Activated CD4-positive, alpha-beta T cell treated with anti-CD3 and anti-CD28 coated beads, Interleukin-2, amount 10 ng/mL, durations not matched to agents 7 days and 5 days (primary cell): Measurements from ENCODE around the gene MRPL39. TPM values are rescaled to one million over a fixed set of nuclear protein-coding genes. Genes with fewer than 3 reads are reported as not detected.
A peak's percentile ranks its signal among the peaks of the same experiment; 100 is the strongest.
"Not testable (repeated sequence)": the region's sequence is repeated elsewhere in the genome, so short reads cannot be mapped to it uniquely, and the experiment has no call there.

Experiments
- CTCF ChIA-PET: fragments of 350-600 bp; sonication (Branson Sonifier 250); formaldehyde crosslinking; loops from one replicate; lab custom pipeline; 2021; ENCODE audit warnings: antibody characterized with exemption; lab: Charles Lee
- POLR2A ChIA-PET: fragments of 350-600 bp; sonication (Branson Sonifier 250); formaldehyde crosslinking; loops from one replicate; lab custom pipeline; 2021; ENCODE audit warnings: antibody characterized with exemption; lab: Charles Lee
- DNase-seq: peaks from one replicate; pipeline ENCODE4 v3.0.0-alpha.2; 2020
- H3K27ac Mint-ChIP-seq: one replicate; pipeline ENCODE4 v1.8.0; 2021; ENCODE audit warnings: mild to moderate bottlenecking, moderate library complexity, mixed read lengths
- H3K27me3 Mint-ChIP-seq: one replicate; pipeline ENCODE4 v1.8.0; 2021; ENCODE audit warnings: mixed read lengths
- H3K36me3 Mint-ChIP-seq: one replicate; pipeline ENCODE4 v1.8.0; 2021; ENCODE audit warnings: low read depth, mixed read lengths
- H3K4me1 Mint-ChIP-seq: one replicate; pipeline ENCODE4 v1.8.0; 2021; ENCODE audit warnings: mixed read lengths
- H3K4me3 Mint-ChIP-seq: one replicate; pipeline ENCODE4 v1.8.0; 2021; ENCODE audit warnings: mild to moderate bottlenecking, moderate library complexity, mixed read lengths
- H3K9me3 Mint-ChIP-seq: one replicate; pipeline ENCODE4 v1.8.0; 2021; ENCODE audit warnings: mixed read lengths
- total RNA-seq, 2 experiments: library from RNA; stranded (reverse); gene quantifications; one replicate each; pipeline ENCODE4 v1.2.3, GENCODE V29; 2021

MRPL39 gene
- total RNA-seq, 2 experiments from 2014 or later: 36.0 to 36.1 TPM

- peaks cover 22% of the 10 kb centered on the region for H3K4me1 Mint-ChIP-seq
- no peak for DNase-seq
- H3K27me3 Mint-ChIP-seq: peaks cover 45% of the 10 kb centered on the region
- no peak overlapping the region for H3K4me3 Mint-ChIP-seq
- ChIA-PET CTCF (interaction anchor here (0.8 kb wide), 1 partner anchor 242 kb away, joined by 3 read pairs; no protein-coding TSS in a partner anchor), POLR2A (no interaction called here)
- no peak overlapping the region for H3K27ac Mint-ChIP-seq
- no peaks in the 10 kb centered on the region for H3K36me3 Mint-ChIP-seq
- peaks cover 5% of the 10 kb centered on the region for H3K9me3 Mint-ChIP-seq
Measured at GRCh38 chr21:25636727-25637126, 29.4 kb upstream of the MRPL39 start.

GRCh38 chr21:25635310-25635709, 28.0 kb upstream of the MRPL39 start:
- H3K36me3 Mint-ChIP-seq: no peaks in the 10 kb centered on the region
- ChIA-PET CTCF (no interaction called here), POLR2A (no interaction called here)
- peaks cover 31% of the 10 kb centered on the region for H3K27me3 Mint-ChIP-seq
- peaks cover 5% of the 10 kb centered on the region for H3K9me3 Mint-ChIP-seq
- no peak for DNase-seq
- no peak overlapping the region for H3K27ac Mint-ChIP-seq
- no peak overlapping the region for H3K4me3 Mint-ChIP-seq
- H3K4me1 Mint-ChIP-seq: peaks cover 17% of the 10 kb centered on the region

- H3K4me3 Mint-ChIP-seq: no peak overlapping the region
- ChIA-PET CTCF (no interaction called here), POLR2A (no interaction called here)
- H3K9me3 Mint-ChIP-seq: peaks cover 5% of the 10 kb centered on the region
- peaks cover 4% of the 10 kb centered on the region for H3K4me1 Mint-ChIP-seq
- no peak for DNase-seq
- no peak overlapping the region for H3K27ac Mint-ChIP-seq
- H3K27me3 Mint-ChIP-seq: peaks cover 11% of the 10 kb centered on the region
- H3K36me3 Mint-ChIP-seq: no peaks in the 10 kb centered on the region
Measured at GRCh38 chr21:25632296-25632695, 25.0 kb upstream of the MRPL39 start.

- H3K4me1 Mint-ChIP-seq: no peaks in the 10 kb centered on the region
- no peak overlapping the region for H3K27ac Mint-ChIP-seq
- no peaks in the 10 kb centered on the region for H3K27me3 Mint-ChIP-seq
- ChIA-PET POLR2A (no interaction called here), CTCF (interaction anchor here (0.6 kb wide), 1 partner anchor 10 kb away, joined by 4 read pairs; no protein-coding TSS in a partner anchor)
- no peaks in the 10 kb centered on the region for H3K36me3 Mint-ChIP-seq
- DNase-seq: no peak
- no peaks in the 10 kb centered on the region for H3K9me3 Mint-ChIP-seq
- no peak overlapping the region for H3K4me3 Mint-ChIP-seq
Measured at GRCh38 chr21:25626757-25627156, 19.5 kb upstream of the MRPL39 start.

GRCh38 chr21:25625776-25626555, 18.7 kb upstream of the MRPL39 start:
- CTCF ChIA-PET: interaction anchor here (0.6 kb wide), 1 partner anchor 9 kb away, joined by 4 read pairs; no protein-coding TSS in a partner anchor
- POLR2A ChIA-PET, H3K27me3 Mint-ChIP-seq, DNase-seq, H3K27ac Mint-ChIP-seq, H3K4me1 Mint-ChIP-seq, H3K4me3 Mint-ChIP-seq, H3K36me3 Mint-ChIP-seq, H3K9me3 Mint-ChIP-seq: not testable (repeated sequence)

- Mint-ChIP-seq H3K9me3 (no peaks in the 10 kb centered on the region), H3K27me3 (no peaks in the 10 kb centered on the region), H3K36me3 (no peaks in the 10 kb centered on the region), H3K4me1 (no peaks in the 10 kb centered on the region), H3K4me3 (no peak overlapping the region), H3K27ac (no peak overlapping the region)
- DNase-seq: no peak
- ChIA-PET CTCF (no interaction called here), POLR2A (no interaction called here)
Measured at GRCh38 chr21:25625036-25625435, 17.8 kb upstream of the MRPL39 start.

GRCh38 chr21:25624511-25624910, 17.2 kb upstream of the MRPL39 start:
- DNase-seq: no peak
- CTCF ChIA-PET: no interaction called here
- Mint-ChIP-seq H3K27me3 (no peaks in the 10 kb centered on the region), H3K36me3 (no peaks in the 10 kb centered on the region), H3K4me1 (no peaks in the 10 kb centered on the region), H3K9me3 (no peaks in the 10 kb centered on the region), H3K4me3 (no peak overlapping the region), H3K27ac (no peak overlapping the region)
- POLR2A ChIA-PET: no interaction called here

DNA sequence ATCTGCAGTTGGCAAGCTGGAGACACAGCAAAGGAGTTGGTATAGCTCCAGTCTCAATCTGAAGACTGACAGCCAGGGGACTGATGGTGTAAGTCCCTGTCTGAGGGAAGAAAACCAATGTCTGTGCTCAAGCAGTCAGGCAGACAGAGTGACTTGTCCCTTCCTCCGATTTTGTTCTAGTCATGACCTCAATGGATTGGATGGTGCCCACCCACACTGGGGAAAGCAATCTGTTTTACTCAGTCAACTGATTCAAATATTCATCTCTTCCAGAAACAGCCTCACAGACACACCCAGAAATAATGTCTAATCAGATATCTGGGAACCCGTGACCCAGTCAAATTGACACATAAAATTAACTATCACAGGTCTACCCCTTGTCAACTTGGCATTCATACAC, 11.9 kb upstream of the MRPL39 start:
- Mint-ChIP-seq H3K36me3 (no peaks in the 10 kb centered on the region), H3K9me3 (no peaks in the 10 kb centered on the region), H3K4me1 (no peaks in the 10 kb centered on the region), H3K27me3 (peaks cover 1% of the 10 kb centered on the region), H3K27ac (no peak overlapping the region), H3K4me3 (no peak overlapping the region)
- ChIA-PET CTCF (no interaction called here), POLR2A (no interaction called here)
- DNase-seq: no peak

GRCh38 chr21:25615880-25616279, 8.6 kb upstream of the MRPL39 start:
- no peaks in the 10 kb centered on the region for H3K4me1 Mint-ChIP-seq
- peaks cover 1% of the 10 kb centered on the region for H3K27me3 Mint-ChIP-seq
- DNase-seq: no peak
- no peak overlapping the region for H3K27ac Mint-ChIP-seq
- ChIA-PET POLR2A (no interaction called here), CTCF (interaction anchor here (1.3 kb wide), 1 partner anchor 8 kb away, joined by 6 read pairs; the partner anchor contains the start of gene MRPL39)
- H3K9me3 Mint-ChIP-seq: no peaks in the 10 kb centered on the region
- H3K36me3 Mint-ChIP-seq: no peaks in the 10 kb centered on the region
- no peak overlapping the region for H3K4me3 Mint-ChIP-seq

- H3K4me3 Mint-ChIP-seq: no peak overlapping the region
- CTCF ChIA-PET: interaction anchor here (0.6 kb wide), 1 partner anchor 203 kb away, joined by 4 read pairs; no protein-coding TSS in a partner anchor
- POLR2A ChIA-PET: no interaction called here
- peaks cover 1% of the 10 kb centered on the region for H3K27me3 Mint-ChIP-seq
- H3K36me3 Mint-ChIP-seq: no peaks in the 10 kb centered on the region
- H3K4me1 Mint-ChIP-seq: no peaks in the 10 kb centered on the region
- no peak overlapping the region for H3K27ac Mint-ChIP-seq
- no peaks in the 10 kb centered on the region for H3K9me3 Mint-ChIP-seq
- no peak for DNase-seq
Measured at GRCh38 chr21:25614441-25614840, 7.2 kb upstream of the MRPL39 start.

DNA sequence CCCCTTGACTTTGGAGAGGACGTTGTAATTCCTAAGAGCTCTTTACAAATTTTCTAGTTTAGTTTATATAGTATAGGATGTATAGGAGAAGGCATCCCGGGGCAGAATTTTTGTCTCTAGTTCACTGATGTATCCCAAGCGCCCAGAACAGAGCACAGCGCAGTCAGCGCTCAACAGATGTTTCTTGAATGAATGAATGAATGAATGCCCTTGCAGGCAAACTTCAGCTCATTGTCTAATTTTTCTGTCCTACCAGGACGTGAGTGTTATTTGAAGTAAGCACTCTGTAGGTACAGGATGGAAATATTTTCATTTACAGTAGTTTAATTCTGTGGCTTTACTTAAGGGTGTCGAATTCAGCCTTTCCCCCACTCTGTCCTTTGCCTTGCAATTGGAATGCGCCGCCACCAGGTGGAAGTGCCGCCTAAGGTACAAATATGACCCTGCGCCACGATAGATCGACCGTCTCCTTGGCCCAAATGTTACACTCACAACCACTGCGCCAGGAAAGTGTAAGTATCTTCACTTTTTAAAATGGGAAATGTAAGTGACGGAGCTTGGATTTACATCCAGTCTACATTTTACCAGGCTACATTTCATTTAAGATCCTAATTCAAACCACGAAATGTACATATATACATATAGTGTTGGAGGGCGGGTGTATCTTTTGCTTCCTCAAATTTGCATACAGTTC, 910 bp upstream of the MRPL39 start:
- CTCF ChIA-PET: interaction anchor here (0.6 to 2.0 kb wide), 18 partner anchors 8 to 293 kb away, joined by 3 to 6 read pairs (median 3); partner anchors contain the start of genes ATP5PF, GABPA and JAM2
- peak; percentile 82 for DNase-seq
- H3K27ac Mint-ChIP-seq: peak overlapping the region; percentile 100
- H3K36me3 Mint-ChIP-seq: peaks cover 13% of the 10 kb centered on the region
- POLR2A ChIA-PET: no interaction called here
- peak overlapping the region; percentile 100 for H3K4me3 Mint-ChIP-seq
- H3K4me1 Mint-ChIP-seq: peaks cover 37% of the 10 kb centered on the region
- H3K27me3 Mint-ChIP-seq: no peaks in the 10 kb centered on the region
- no peaks in the 10 kb centered on the region for H3K9me3 Mint-ChIP-seq

DNA sequence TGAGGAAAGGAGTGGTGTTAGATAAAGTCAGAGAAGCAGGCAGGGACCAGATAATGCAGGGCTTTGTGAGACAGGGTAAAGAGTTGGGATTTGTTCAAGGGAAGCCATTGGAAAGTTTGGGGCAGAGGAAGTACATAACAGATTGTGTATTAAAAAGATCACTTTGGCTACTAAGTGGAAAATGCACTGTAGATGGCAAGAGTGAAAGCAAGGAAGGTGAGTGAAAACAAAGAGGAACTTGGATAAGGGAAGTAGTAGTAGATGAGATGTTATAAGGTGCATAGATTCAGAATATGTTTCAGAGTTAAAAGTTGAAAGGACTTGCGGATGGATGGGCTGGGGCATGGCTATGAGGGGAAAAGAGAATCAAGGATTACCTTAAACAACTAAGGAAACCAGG, 17.4 kb downstream of the MRPL39 start:
- Mint-ChIP-seq H3K4me1 (peaks cover 12% of the 10 kb centered on the region), H3K36me3 (peaks cover 74% of the 10 kb centered on the region), H3K9me3 (no peaks in the 10 kb centered on the region), H3K27me3 (no peaks in the 10 kb centered on the region), H3K4me3 (no peak overlapping the region), H3K27ac (no peak overlapping the region)
- no peak for DNase-seq
- CTCF ChIA-PET: interaction anchor here (0.9 kb wide), 1 partner anchor 9 kb away, joined by 6 read pairs; no protein-coding TSS in a partner anchor
- POLR2A ChIA-PET: no interaction called here

GRCh38 chr21:25586791-25587190, 20.5 kb downstream of the MRPL39 start:
- Mint-ChIP-seq H3K9me3 (no peaks in the 10 kb centered on the region), H3K36me3 (peaks cover 64% of the 10 kb centered on the region), H3K4me3 (no peak overlapping the region), H3K27me3 (no peaks in the 10 kb centered on the region), H3K4me1 (peaks cover 37% of the 10 kb centered on the region), H3K27ac (no peak overlapping the region)
- ChIA-PET CTCF (interaction anchor here (0.6 to 1.0 kb wide), 2 partner anchors 166 to 702 kb away, joined by 3 to 4 read pairs; no protein-coding TSS in a partner anchor), POLR2A (no interaction called here)
- DNase-seq: no peak
